Posterior vena cava (tissue), 2 donors: ENCODE data around the gene ATG7. TPM values are rescaled to one million over a fixed set of nuclear protein-coding genes. Genes with fewer than 3 reads are reported as not detected.

Experiments used
- DNase-seq: peaks from one replicate; pipeline ENCODE4 v3.0.0-alpha.2; 2020; ENCODE audit warnings: low spot score
- intact Hi-C, 2 donors: fragments of 100-400 bp; cut with DNase I; formaldehyde crosslinking; loops; one replicate each; pipeline versions ENCODE4 v1.14.1 to v1.14.2; 2022 to 2023
- total RNA-seq, 2 donors: library from RNA; stranded (reverse); fragmentation: NEBNext Ultra II Directional; extraction: Animal tissue kit (Norgen Biotek cat#: 25700); gene quantifications; one replicate each; pipeline ENCODE4 v1.2.1, GENCODE V29; 2021
- donor health status: DM: yes; HTN: yes; CAD: no.
- donor health status: DM: yes; HTN: yes; CAD: no.

Gene ATG7
- total RNA-seq, 2 donors from 2014 or later: 30.5 to 40.4 TPM

GRCh38 chr3:11551036-11551435 lies 278.8 kb downstream of the ATG7 start:
- intact Hi-C loops: no loop called here

GRCh38 chr3:11552289-11553264 lies 280.4 kb downstream of the ATG7 start:
- intact Hi-C loops: no loop called here
- peak; percentile 68 for DNase-seq

More at GRCh38 chr3:11551036-11551435, 278.8 kb downstream of the ATG7 start:
- peak; percentile 83 for DNase-seq

- peak; percentile 84 for DNase-seq
- intact Hi-C loops: no loop called here
Observed at GRCh38 chr3:11553436-11554235, 281.4 kb downstream of the ATG7 start.

GRCh38 chr3:11554236-11554610 lies 282.0 kb downstream of the ATG7 start:
- DNase-seq: peak; percentile 43

GRCh38 chr3:11554666-11555065 lies 282.5 kb downstream of the ATG7 start:
- peak; percentile 78 for DNase-seq

More at GRCh38 chr3:11554236-11554610, 282.0 kb downstream of the ATG7 start:
- intact Hi-C loops: no loop called here

GRCh38 chr3:11555211-11555782 lies 283.1 kb downstream of the ATG7 start:
- DNase-seq: peak; percentile 76
- intact Hi-C loops: no loop called here

More at GRCh38 chr3:11554666-11555065, 282.5 kb downstream of the ATG7 start:
- intact Hi-C loops: no loop called here

- intact Hi-C loops: no loop called here
- peak; percentile 72 for DNase-seq
Observed at GRCh38 chr3:11555881-11556633, 283.9 kb downstream of the ATG7 start.

GRCh38 chr3:11556851-11557644 lies 284.9 kb downstream of the ATG7 start:
- intact Hi-C loops: no loop called here

GRCh38 chr3:11558002-11558401 lies 285.8 kb downstream of the ATG7 start:
- peak; percentile 85 for DNase-seq
- intact Hi-C loops: no loop called here

More at GRCh38 chr3:11556851-11557644, 284.9 kb downstream of the ATG7 start:
- peak; percentile 88 for DNase-seq

- intact Hi-C loops: no loop called here
- DNase-seq: peak; percentile 79
Observed at GRCh38 chr3:11558411-11558903, 286.3 kb downstream of the ATG7 start.

GRCh38 chr3:11558918-11559815 lies 287.0 kb downstream of the ATG7 start:
- intact Hi-C loops: no loop called here
- DNase-seq: peak; percentile 75

GRCh38 chr3:11559816-11560633 lies 287.8 kb downstream of the ATG7 start:
- peak; percentile 77 for DNase-seq
- intact Hi-C loops: loop anchor here in 1 of 2 donors (10.0 kb wide), 1 partner anchor 85 kb away; the partner anchor contains the start of gene VGLL4

- intact Hi-C loops: loop anchor here in 1 of 2 donors (10.0 kb wide), 1 partner anchor 84 kb away; the partner anchor contains the start of gene VGLL4
- peak; percentile 76 for DNase-seq
Observed at GRCh38 chr3:11560746-11561145, 288.5 kb downstream of the ATG7 start.

- peak; percentile 75 for DNase-seq
- intact Hi-C loops: loop anchor here in 1 of 2 donors (10.0 kb wide), 1 partner anchor 82 kb away; the partner anchor contains the start of gene VGLL4
Observed at GRCh38 chr3:11562277-11562881, 290.2 kb downstream of the ATG7 start.

GRCh38 chr3:11563159-11563864 lies 291.1 kb downstream of the ATG7 start:
- intact Hi-C loops: loop anchor here in 1 of 2 donors (10.0 kb wide), 1 partner anchor 81 kb away; the partner anchor contains the start of gene VGLL4

More at GRCh38 chr3:11563159-11563864, 291.1 kb downstream of the ATG7 start:
- peak; percentile 51 for DNase-seq
